ENCODE measurements around the gene KRT6C. TPM values are rescaled to one million over a fixed set of nuclear protein-coding genes. Genes with fewer than 3 reads are reported as not detected.

The KRT6C gene
- polyA plus RNA-seq, 1 donor = not detected

DNA sequence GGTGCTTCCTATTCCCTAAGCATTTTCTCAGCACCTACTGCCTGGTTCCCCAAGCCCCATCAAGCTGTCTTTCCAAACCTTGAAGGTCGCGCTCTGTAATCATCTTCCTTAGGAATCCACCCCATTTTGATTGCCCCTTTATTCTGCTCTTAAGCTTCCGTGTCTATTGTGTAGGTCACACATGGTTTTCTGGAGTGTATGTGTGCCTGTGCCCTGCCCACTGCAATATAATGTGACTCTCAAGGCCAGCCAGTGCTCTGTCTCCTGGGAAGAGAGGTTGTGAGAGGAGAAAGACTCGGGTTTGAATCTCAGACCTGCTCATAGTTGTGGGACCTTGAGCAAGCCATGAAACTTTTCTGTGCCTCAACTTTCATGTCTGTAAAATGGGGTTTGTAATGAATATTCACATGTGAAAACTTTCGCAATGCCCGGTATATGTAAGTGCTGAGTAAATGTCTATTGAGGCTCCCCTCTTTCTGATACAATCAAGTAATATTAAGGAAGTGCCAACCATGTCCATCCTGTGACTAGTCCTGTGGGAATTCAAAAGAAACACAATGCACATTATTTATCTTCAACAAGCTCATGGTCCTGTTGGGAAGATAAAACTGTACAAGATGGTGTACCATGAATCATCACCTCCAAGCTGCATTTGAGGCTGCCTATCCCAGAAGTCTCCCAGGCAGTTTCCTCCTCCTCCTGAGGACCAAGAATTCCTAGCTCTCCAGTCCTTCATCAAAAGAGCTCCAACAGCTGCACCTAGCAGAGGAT lies 38.7 kb downstream of the KRT6C start:
- DNase-seq = no peak

DNA sequence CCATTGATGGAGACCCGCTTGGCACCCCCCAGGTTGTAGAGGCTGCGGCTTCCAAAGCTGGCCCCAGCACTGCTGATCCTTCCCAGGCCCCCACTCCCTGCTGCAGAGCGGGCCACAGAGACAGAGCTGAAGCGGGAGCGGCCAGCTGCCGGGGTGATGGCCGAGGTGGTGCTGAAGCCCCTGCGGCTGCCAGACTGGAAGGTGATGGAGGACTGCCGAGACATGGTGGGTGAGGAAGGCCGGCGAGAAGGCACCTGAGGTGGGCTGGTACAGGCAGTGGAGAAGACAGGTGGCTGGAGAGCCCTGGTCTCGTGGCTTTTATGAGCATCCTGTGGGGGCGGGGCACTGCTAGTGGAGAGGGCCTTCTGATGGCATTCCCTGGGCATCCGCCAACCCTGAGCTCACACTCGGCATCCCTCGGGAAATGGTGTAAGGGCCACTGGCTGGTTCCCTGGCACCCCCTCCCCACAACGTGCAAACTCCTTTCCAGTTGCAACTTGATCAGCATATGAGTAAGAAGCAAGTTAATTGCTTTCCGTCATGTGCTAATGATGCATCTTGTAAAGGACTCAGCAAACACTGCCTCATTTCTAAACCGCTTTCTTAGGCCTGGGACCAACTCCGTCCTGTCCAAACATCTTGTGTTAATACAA lies 39.4 kb downstream of the KRT6C start, which contains the start of gene KRT75:
Gene KRT75, minus strand, starts transcription at position 291 of the 653 bp plus-strand sequence. Its CDS starts 67 bp downstream, at position 224.
- no peak for DNase-seq

DNA sequence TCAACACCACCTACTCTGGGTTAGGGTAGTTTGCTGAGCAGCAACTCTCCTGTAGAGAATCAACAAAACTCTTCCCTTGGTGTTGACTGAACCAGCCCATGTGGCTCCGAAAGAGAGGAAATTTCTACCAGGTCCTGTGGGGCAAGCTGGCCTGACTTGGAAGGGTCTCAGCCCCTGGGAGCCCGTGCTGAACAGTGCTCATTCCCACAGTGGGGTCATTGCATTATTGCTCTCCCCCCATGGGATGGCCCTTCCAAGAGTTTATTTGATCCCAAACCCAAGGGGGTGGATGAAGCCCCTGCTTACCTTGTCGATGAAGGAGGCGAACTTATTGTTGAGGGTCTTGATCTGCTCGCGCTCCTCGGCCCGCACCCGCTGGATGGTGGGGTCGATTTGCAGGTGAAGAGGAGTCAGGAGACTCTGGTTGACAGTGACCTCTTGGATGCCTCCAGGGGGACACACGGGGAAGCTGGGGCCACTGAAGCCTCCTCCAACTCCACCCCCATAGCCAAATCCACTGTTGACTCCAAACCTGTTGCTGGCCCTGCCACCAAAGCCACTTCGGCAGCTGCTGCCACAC lies 40.0 kb downstream of the KRT6C start:
- no peak for DNase-seq

DNA sequence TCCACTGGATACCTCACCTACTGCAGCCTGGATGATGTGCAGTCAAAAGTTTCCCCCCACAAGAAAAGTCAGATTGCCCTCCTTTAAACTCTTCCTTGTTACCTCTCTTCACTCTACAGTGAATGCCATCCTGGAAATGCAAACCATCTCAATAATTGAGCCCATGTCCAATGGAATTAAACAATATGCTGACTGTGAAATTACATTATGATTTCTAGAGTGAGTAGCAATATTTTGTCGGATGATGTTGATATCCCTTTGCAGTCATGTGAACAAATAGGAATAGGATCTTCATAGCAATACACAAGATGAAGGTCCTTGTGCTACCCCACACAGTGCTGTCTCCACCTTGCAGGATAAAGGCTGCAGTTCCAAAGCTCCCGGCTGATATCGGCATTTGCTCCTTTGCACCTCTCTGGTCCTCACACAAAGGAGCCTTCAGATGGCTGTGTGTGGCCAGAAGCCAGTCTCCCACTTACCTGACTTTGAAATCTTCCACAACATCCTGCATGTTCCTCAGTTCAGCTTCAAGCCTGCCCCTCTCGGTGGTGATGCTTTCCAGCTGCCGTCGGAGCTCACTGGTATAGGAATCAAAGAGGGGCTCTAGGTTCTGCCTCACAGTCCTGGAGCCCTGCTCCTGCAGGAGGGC lies 40.9 kb downstream of the KRT6C start:
- no peak for DNase-seq

DNA sequence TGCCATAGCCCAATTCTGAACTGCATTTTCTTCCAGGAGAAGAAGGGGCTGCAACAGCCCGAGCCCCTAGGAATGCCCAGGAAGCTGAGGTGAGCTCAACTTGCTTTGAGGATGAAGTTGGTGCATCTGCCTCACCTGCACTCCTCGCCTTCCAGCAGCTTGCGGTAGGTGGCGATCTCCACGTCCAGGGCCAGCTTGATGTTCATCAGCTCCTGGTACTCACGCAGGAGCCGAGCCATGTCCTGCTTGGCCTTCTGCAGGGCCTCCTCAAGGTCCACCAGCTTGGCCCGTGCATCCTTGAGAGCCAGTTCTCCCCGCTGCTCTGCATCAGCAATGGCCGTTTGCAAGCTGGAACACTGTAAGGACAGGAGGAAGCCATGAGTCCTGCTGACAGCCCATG lies 45.5 kb downstream of the KRT6C start:
- no peak for DNase-seq

DNA sequence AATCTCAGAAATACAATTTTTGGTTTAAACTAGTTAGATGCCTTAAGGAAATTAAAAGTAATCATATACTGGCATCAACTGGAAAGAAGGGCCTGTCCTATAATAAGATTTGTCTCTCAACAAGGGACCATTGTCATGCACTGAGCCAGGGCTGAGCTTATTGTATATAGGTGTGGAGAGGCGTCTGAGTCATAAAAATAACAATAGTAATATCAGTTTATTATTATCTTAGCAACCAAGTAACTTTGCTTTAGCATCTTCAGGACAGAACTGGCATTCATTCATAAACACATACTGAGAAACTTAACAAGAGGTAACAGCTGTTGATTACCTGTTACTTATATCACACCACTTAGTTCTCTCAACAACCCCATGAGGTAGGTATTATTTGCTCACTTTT lies 46.5 kb downstream of the KRT6C start:
- DNase-seq = no peak

DNA sequence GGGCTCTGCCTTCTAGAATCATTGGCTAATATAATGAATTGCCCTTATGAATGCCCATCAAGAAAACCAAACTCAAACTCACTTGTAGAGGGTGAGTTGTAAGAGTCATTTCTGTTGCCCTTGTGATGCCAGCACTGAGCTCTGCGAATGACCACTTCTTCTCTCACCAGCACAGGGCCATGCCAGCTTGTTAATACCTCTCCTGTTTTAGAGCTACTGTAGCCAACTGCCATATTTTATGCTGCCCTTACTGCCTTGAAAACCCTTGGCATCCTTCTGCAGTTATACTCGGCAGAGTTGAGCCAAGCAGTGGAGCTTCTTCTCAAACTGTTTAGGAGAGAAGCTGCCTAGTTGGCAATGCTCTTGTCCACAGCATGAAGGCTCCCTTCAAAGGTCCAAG lies 47.6 kb downstream of the KRT6C start:
- DNase-seq = no peak

DNA sequence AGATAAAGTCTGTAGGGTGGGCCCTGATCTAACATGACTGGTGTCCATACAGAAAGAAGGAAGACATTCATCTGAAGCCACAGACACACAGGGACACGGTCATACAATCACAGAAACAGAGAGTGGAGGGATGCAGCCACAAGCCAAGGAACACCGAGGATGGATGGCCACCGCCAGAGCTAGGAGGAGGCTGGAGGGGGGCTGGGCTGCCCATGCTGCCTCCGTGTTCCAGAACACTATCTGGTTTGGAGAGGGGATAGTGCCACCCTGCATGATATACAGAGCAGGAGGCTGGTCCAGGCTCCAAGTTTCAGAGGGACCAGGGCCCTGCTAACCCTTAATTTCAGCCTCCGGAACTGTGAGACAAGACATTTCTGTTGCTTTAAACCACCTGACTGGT lies 48.1 kb downstream of the KRT6C start:
- DNase-seq = no peak

DNA sequence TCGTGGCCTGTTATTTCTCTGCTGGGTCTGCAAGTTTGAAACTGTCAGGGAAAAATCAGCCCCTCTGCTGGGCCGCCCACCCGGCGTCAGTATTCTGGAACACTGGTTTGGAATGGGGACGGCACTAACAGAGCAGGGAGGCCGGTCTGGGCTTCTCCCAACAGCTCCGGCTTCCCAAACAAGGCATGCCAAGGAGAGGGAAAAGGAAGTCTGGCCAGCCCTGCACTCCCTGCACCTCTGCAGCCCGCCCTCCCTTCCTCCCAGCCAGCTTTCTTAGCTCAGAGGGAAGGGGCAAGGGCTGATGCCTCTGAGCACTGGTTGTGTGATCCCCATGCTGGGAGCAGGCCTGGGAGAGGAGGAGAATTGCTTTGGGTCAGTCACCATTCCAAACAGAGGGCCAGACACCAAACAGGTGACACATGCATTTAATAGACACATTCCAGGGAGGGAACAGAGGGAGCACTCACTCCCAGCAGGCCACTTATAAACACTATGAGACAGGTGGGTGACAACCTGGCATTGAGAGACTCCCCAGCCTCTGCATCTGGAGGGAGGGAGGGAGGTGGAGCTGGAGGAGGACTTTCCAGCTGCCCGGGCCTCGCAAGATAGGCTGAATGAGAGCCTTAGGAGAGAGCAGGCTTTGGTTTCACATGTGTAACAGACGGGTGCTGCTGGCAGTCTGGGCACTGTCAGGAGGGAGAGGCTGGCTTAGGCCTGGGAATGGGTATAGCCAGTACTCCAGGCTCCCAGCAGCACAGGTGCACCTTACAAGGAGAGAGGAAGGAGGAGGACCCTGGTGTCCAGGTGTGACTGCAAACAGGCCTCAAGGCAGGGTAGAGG lies 49.7 kb downstream of the KRT6C start:
- DNase-seq = no peak

DNA sequence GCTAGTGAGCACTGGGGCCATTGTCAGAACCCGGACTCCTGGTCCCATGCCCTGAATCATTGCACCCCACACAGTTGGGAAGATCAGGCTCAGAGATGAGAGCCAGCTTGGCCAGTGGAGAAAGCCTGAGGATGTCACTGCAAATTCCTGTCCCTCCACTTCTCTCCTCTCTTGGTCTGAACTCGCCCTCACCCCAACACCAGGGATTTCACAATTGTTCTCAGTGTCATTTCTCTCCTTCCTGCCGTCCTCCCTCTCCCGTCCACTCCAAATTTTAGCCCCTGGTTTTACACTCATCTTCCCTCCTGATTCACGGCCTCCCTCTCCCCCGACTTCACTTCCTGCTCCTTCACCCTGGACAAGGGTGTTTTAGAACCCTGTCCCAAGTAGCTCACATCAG lies 50.6 kb downstream of the KRT6C start:
- DNase-seq = no peak

DNA sequence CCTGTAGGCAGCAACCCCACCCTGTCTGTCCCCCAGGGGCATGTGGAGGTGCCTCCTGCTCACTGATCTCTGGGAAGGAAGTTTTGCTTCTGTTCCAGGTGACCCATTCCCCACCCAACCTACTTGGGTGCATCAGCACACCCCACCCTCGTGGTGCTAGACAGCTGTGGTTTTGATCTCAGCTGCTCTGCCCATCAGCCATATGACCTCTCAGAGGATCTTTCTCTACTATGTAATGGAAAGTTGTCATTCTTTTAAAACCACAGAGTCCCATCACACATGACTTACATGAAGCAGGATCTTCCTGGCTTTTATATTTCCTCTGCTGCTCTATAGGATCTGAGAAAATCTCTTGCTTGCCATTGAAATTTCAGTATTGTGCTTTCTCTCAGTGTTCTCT lies 53.9 kb downstream of the KRT6C start:
- no peak for DNase-seq

DNA sequence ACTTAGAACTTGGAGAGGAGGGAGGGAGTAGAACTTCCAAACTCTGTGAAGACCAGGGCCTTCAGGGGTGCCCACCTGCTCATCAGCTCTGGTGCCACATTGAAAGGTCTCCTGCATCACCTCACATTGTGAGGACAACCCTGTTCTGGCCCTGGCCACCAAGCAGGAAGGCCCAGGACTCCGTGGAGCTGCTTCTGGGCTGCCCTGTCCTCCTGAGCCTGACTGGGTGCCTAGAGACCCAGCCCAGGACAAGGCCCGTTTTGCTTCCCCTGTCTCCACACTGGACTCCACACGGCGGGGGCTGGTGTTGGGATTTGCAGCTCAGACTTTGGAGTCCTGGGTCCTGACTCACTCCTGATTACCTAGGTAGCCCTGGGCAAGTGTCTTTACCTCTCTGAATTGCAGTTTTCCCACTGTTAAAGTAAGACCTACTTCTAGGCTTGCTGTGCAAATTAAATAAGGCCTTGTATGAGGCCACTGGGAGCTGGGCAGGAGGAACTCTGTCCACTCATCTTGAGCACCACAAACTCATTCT lies 55.0 kb downstream of the KRT6C start:
- DNase-seq = no peak

Other genes with a start within 250 kb of the KRT6C start
- 56.5 TPM for gene KRT7, start 240.6 kb downstream of the KRT6C start, polyA plus RNA-seq (ENCODE audit: insufficient read length)
- not detected for gene KRT86, start 199.2 kb downstream of the KRT6C start, polyA plus RNA-seq (ENCODE audit: insufficient read length)
- not detected for gene KRT81, start 182.3 kb downstream of the KRT6C start, polyA plus RNA-seq (ENCODE audit: insufficient read length)
- gene KRT83, start 152.4 kb downstream of the KRT6C start, polyA plus RNA-seq (ENCODE audit: insufficient read length) = not detected
- gene KRT85, start 106.3 kb downstream of the KRT6C start, polyA plus RNA-seq (ENCODE audit: insufficient read length) = not detected
- not detected for gene KRT84, start 88.2 kb downstream of the KRT6C start, polyA plus RNA-seq (ENCODE audit: insufficient read length)
- gene KRT82, start 67.5 kb downstream of the KRT6C start, polyA plus RNA-seq (ENCODE audit: insufficient read length) = not detected
- gene KRT75, start 39.4 kb downstream of the KRT6C start, polyA plus RNA-seq (ENCODE audit: insufficient read length) = not detected
- gene KRT6B, start 21.7 kb downstream of the KRT6C start, polyA plus RNA-seq (ENCODE audit: insufficient read length) = not detected
- gene KRT6A, start 19.5 kb upstream of the KRT6C start, polyA plus RNA-seq (ENCODE audit: insufficient read length) = not detected
- gene KRT5, start 46.6 kb upstream of the KRT6C start, polyA plus RNA-seq (ENCODE audit: insufficient read length) = 0.22 TPM
- gene KRT71, start 79.3 kb upstream of the KRT6C start, polyA plus RNA-seq (ENCODE audit: insufficient read length) = not detected
- not detected for gene KRT74, start 100.0 kb upstream of the KRT6C start, polyA plus RNA-seq (ENCODE audit: insufficient read length)
- not detected for gene KRT72, start 127.7 kb upstream of the KRT6C start, polyA plus RNA-seq (ENCODE audit: insufficient read length)
- not detected for gene KRT73, start 144.8 kb upstream of the KRT6C start, polyA plus RNA-seq (ENCODE audit: insufficient read length)
- not detected for gene KRT2, start 178.4 kb upstream of the KRT6C start, polyA plus RNA-seq (ENCODE audit: insufficient read length)
- gene KRT1, start 206.6 kb upstream of the KRT6C start, polyA plus RNA-seq (ENCODE audit: insufficient read length) = 0.17 TPM
- not detected for gene KRT77, start 229.7 kb upstream of the KRT6C start, polyA plus RNA-seq (ENCODE audit: insufficient read length)

Measured in left kidney (tissue), 2 donors.